Airway epithelial cell (primary cell): Measurements from ENCODE around the gene GLYR1. TPM values are rescaled to one million over a fixed set of nuclear protein-coding genes. Genes with fewer than 3 reads are reported as not detected.

ENCODE experiments used
- total RNA-seq: library from RNA; depleted of rRNA; stranded (reverse); fragments of >200 nt; gene quantifications from 2 replicates; pipeline ENCODE4 v1.2.3, GENCODE V29; 2015

GLYR1 gene
- total RNA-seq = 31.1 and 33.6 TPM in 2 replicates

GRCh38 chr16:4846901-4847773, at the start of gene GLYR1, which contains the start of gene UBN1:
GLYR1 (minus strand) TSS chr16:4847288; CDS start chr16:4847265, 23 bp downstream.
UBN1 (plus strand) TSS chr16:4847481; CDS start chr16:4852918, 5,437 bp downstream.

GRCh38 chr16:4801962-4802658, 45.0 kb downstream of the GLYR1 start, which contains the start of gene ROGDI:
ROGDI (minus strand) TSS chr16:4802633; CDS start chr16:4802571, 62 bp downstream.

GRCh38 chr16:4795181-4795827, 51.8 kb downstream of the GLYR1 start, which contains the start of gene SMIM22:
SMIM22 (plus strand) TSS chr16:4795369; CDS start chr16:4795735, 366 bp downstream.

GRCh38 chr16:4787627-4788482, 59.2 kb downstream of the GLYR1 start, which contains the start of gene SEPTIN12:
SEPTIN12 (minus strand) TSS chr16:4788345; CDS start chr16:4787645, 700 bp downstream.

GRCh38 chr16:4766875-4767628, 80.0 kb downstream of the GLYR1 start, which contains the start of gene ZNF500:
ZNF500 (minus strand) TSS chr16:4767162; CDS start chr16:4765978, 1,184 bp downstream.

Other genes with a start within 250 kb of the GLYR1 start
- gene UBALD1, start 232.4 kb downstream of the GLYR1 start, total RNA-seq = 8.1 and 13.3 TPM in 2 replicates
- 17.9 and 23.7 TPM in 2 replicates for gene MGRN1, start 222.5 kb downstream of the GLYR1 start, total RNA-seq
- gene NUDT16L1, start 153.7 kb downstream of the GLYR1 start, total RNA-seq = 43.3 and 63.4 TPM in 2 replicates
- 10.2 and 12.6 TPM in 2 replicates for gene ANKS3, start 113.0 kb downstream of the GLYR1 start, total RNA-seq
- not detected in 2 replicates for gene DNAAF8, start 112.8 kb downstream of the GLYR1 start, total RNA-seq
- gene ZNF500, start 80.1 kb downstream of the GLYR1 start, total RNA-seq = 7.1 and 7.7 TPM in 2 replicates
- not detected in 2 replicates for gene SEPTIN12, start 58.9 kb downstream of the GLYR1 start, total RNA-seq
- gene SMIM22, start 51.9 kb downstream of the GLYR1 start, total RNA-seq = 1.0 and 5.2 TPM in 2 replicates
- gene ROGDI, start 44.7 kb downstream of the GLYR1 start, total RNA-seq = 21.7 and 29.4 TPM in 2 replicates
- gene UBN1, start 193 bp upstream of the GLYR1 start, total RNA-seq = 28.9 and 31.5 TPM in 2 replicates
- gene PPL, start 89.9 kb upstream of the GLYR1 start, total RNA-seq = 222 and 252 TPM in 2 replicates
- 0.07 and 0.09 TPM in 2 replicates for gene SEC14L5, start 111.0 kb upstream of the GLYR1 start, total RNA-seq
- 19.6 and 27.5 TPM in 2 replicates for gene NAGPA, start 186.6 kb upstream of the GLYR1 start, total RNA-seq
- gene C16orf89, start 218.7 kb upstream of the GLYR1 start, total RNA-seq = not detected in 2 replicates
- 18.7 and 22.5 TPM in 2 replicates for gene ALG1, start 224.6 kb upstream of the GLYR1 start, total RNA-seq